HepG2 (cell line): Measurements from ENCODE around the gene RSAD1.

Source experiments
- GPN1 ChIP-seq: sonication (generic); formaldehyde crosslinking; IDR thresholded peaks from 2 replicates; pipeline ENCODE4 v1.5.1; 2020; ENCODE audit warnings: missing genetic modification reagents, borderline replicate concordance
- MYC ChIP-seq: sonication (generic); formaldehyde crosslinking; IDR thresholded peaks from 2 replicates; pipeline ENCODE4 v1.9.0; 2021; ENCODE audit warnings: missing genetic modification reagents, borderline replicate concordance
- NR3C1 ChIP-seq: sonication (generic); formaldehyde crosslinking; IDR thresholded peaks from 2 replicates; pipeline ENCODE4 v1.4.0; 2020; ENCODE audit warnings: missing genetic modification reagents
- RNF2 ChIP-seq: fragments of 450-650 bp; conservative IDR thresholded peaks from 2 replicates; pipeline ENCODE4 v1.6.1; 2016; ENCODE audit warnings: low read depth
- SMAD1 ChIP-seq: sonication (generic); formaldehyde crosslinking; IDR thresholded peaks from 2 replicates; pipeline ENCODE4 v1.4.0; 2020; ENCODE audit warnings: missing genetic modification reagents, low read depth, mild to moderate bottlenecking, borderline replicate concordance
- SP2 ChIP-seq: sonication (generic); formaldehyde crosslinking; IDR thresholded peaks from 2 replicates; pipeline ENCODE4 v1.5.1; 2020; ENCODE audit warnings: mild to moderate bottlenecking, missing genetic modification reagents
- ZNF207 ChIP-seq: fragments of 450-650 bp; IDR thresholded peaks from 2 replicates; pipeline ENCODE4 v1.6.1; 2016; ENCODE audit warnings: antibody characterized with exemption, borderline replicate concordance
- ZNF234 ChIP-seq: sonication (generic); formaldehyde crosslinking; conservative IDR thresholded peaks from 2 replicates; pipeline ENCODE4 v1.5.1; 2020; ENCODE audit warnings: mild to moderate bottlenecking, missing genetic modification reagents
- ZNF616 ChIP-seq: sonication (generic); formaldehyde crosslinking; IDR thresholded peaks from 2 replicates; pipeline ENCODE4 v1.5.0; 2020; ENCODE audit warnings: low read depth, mild to moderate bottlenecking, missing genetic modification reagents
- TF ChIP-seq, protein P1 (sequence below): sonication (generic); formaldehyde crosslinking; IDR thresholded peaks from 2 replicates; pipeline ENCODE4 v1.5.1; 2020; ENCODE audit warnings: mild to moderate bottlenecking, missing genetic modification reagents, moderate library complexity
- TF ChIP-seq, protein P2 (sequence below): sonication (generic); formaldehyde crosslinking; IDR thresholded peaks from 2 replicates; pipeline ENCODE4 v1.5.0; 2020; ENCODE audit warnings: mild to moderate bottlenecking, missing genetic modification reagents, moderate library complexity

DNA sequence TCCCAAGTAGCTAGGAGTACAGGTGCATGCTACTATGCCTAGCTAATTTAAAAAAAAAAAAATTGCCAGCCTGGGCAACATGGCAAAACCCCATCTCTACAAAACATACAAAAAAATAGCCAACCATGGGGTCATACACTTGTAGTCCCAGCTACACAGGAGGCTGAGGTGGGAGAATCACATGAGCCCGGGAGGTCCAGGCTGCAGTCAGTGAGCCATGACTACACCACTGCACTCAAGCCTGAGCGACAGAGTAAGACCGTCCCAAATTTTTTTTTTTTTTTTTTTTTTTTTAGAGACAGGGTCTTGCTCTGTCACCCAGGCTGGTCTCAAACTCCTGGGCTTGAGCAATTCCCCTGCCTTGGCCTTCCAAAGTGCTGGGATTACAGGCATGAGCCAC lies 24.8 kb upstream of the RSAD1 start:
- TF ChIP-seq, protein P1, sequence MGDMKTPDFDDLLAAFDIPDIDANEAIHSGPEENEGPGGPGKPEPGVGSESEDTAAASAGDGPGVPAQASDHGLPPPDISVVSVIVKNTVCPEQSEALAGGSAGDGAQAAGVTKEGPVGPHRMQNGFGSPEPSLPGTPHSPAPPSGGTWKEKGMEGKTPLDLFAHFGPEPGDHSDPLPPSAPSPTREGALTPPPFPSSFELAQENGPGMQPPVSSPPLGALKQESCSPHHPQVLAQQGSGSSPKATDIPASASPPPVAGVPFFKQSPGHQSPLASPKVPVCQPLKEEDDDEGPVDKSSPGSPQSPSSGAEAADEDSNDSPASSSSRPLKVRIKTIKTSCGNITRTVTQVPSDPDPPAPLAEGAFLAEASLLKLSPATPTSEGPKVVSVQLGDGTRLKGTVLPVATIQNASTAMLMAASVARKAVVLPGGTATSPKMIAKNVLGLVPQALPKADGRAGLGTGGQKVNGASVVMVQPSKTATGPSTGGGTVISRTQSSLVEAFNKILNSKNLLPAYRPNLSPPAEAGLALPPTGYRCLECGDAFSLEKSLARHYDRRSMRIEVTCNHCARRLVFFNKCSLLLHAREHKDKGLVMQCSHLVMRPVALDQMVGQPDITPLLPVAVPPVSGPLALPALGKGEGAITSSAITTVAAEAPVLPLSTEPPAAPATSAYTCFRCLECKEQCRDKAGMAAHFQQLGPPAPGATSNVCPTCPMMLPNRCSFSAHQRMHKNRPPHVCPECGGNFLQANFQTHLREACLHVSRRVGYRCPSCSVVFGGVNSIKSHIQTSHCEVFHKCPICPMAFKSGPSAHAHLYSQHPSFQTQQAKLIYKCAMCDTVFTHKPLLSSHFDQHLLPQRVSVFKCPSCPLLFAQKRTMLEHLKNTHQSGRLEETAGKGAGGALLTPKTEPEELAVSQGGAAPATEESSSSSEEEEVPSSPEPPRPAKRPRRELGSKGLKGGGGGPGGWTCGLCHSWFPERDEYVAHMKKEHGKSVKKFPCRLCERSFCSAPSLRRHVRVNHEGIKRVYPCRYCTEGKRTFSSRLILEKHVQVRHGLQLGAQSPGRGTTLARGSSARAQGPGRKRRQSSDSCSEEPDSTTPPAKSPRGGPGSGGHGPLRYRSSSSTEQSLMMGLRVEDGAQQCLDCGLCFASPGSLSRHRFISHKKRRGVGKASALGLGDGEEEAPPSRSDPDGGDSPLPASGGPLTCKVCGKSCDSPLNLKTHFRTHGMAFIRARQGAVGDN (CRISPR knock-in tag) = no peak
- no peak for TF ChIP-seq RNF2
- TF ChIP-seq ZNF207 = no peak
- no peak for TF ChIP-seq ZNF616
- TF ChIP-seq MYC (CRISPR knock-in tag) = no peak
- TF ChIP-seq SP2 (CRISPR knock-in tag) = no peak
- TF ChIP-seq NR3C1 (CRISPR knock-in tag) = no peak
- no peak for TF ChIP-seq GPN1 (CRISPR knock-in tag)
- TF ChIP-seq, protein P2, sequence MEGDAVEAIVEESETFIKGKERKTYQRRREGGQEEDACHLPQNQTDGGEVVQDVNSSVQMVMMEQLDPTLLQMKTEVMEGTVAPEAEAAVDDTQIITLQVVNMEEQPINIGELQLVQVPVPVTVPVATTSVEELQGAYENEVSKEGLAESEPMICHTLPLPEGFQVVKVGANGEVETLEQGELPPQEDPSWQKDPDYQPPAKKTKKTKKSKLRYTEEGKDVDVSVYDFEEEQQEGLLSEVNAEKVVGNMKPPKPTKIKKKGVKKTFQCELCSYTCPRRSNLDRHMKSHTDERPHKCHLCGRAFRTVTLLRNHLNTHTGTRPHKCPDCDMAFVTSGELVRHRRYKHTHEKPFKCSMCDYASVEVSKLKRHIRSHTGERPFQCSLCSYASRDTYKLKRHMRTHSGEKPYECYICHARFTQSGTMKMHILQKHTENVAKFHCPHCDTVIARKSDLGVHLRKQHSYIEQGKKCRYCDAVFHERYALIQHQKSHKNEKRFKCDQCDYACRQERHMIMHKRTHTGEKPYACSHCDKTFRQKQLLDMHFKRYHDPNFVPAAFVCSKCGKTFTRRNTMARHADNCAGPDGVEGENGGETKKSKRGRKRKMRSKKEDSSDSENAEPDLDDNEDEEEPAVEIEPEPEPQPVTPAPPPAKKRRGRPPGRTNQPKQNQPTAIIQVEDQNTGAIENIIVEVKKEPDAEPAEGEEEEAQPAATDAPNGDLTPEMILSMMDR (CRISPR knock-in tag) = no peak
- no peak for TF ChIP-seq SMAD1 (CRISPR knock-in tag)
- TF ChIP-seq ZNF234 = no peak
